MM.1S (cell line): ENCODE results near the gene SAP30BP.

Experiments used
- DNase-seq: peaks from one replicate; pipeline ENCODE4 v3.0.0-alpha.2; 2015
- H2AFZ ChIP-seq: fragments of 300-600 bp; sonication (generic); 2 replicates; pipeline ENCODE4 v1.6.0; 2016; ENCODE audit warnings: antibody characterized with exemption, low read length
- H3F3A ChIP-seq: fragments of 300-600 bp; sonication (generic); 2 replicates; pipeline ENCODE4 v1.6.1; 2016; ENCODE audit warnings: mild to moderate bottlenecking, antibody characterized with exemption, low read length, moderate library complexity, mixed read lengths; ENCODE audit not compliant: insufficient read depth
- H3K27ac ChIP-seq: fragments of 300-600 bp; sonication (generic); 2 replicates; pipeline ENCODE4 v1.5.1; 2016; ENCODE audit warnings: mild to moderate bottlenecking, low read length
- H3K27me3 ChIP-seq: fragments of 300-600 bp; sonication (generic); replicated peaks from 2 replicates; pipeline ENCODE4 v1.6.0; 2016; ENCODE audit warnings: low read length; ENCODE audit not compliant: insufficient read depth
- H3K36me3 ChIP-seq: fragments of 300-600 bp; sonication (generic); replicated peaks from 2 replicates; pipeline ENCODE4 v1.6.1; 2016; ENCODE audit warnings: mild to moderate bottlenecking, low read length, mixed read lengths; ENCODE audit not compliant: insufficient read depth
- H3K4me1 ChIP-seq: fragments of 300-600 bp; sonication (generic); 2 replicates; pipeline ENCODE4 v1.6.1; 2016; ENCODE audit warnings: low read length, mixed read lengths
- H3K4me2 ChIP-seq: fragments of 300-600 bp; sonication (generic); 2 replicates; pipeline ENCODE4 v1.6.0; 2016; ENCODE audit warnings: low read depth, low read length
- H3K4me3 ChIP-seq: fragments of 300-600 bp; sonication (generic); 2 replicates; pipeline ENCODE4 v1.5.1; 2016; ENCODE audit warnings: low read length, mixed read lengths
- H3K79me2 ChIP-seq: fragments of 300-600 bp; sonication (generic); 2 replicates; pipeline ENCODE4 v1.6.1; 2016; ENCODE audit warnings: mixed run types, low read length, mixed read lengths
- H3K9ac ChIP-seq: fragments of 300-600 bp; sonication (generic); 2 replicates; pipeline ENCODE4 v1.6.1; 2016; ENCODE audit warnings: low read length, mixed read lengths
- H3K9me2 ChIP-seq: fragments of 300-600 bp; sonication (generic); replicated peaks from 2 replicates; pipeline ENCODE4 v1.6.1; 2016; ENCODE audit warnings: mild to moderate bottlenecking, low read length, mixed read lengths; ENCODE audit not compliant: insufficient read depth
- H3K9me3 ChIP-seq: fragments of 300-600 bp; sonication (generic); replicated peaks from 2 replicates; pipeline ENCODE4 v1.6.1; 2016; ENCODE audit warnings: mild to moderate bottlenecking, low read length, mixed read lengths; ENCODE audit not compliant: insufficient read depth
- H4K20me1 ChIP-seq: fragments of 300-600 bp; sonication (generic); 2 replicates; pipeline ENCODE4 v1.6.1; 2016; ENCODE audit warnings: mild to moderate bottlenecking, low read length, moderate library complexity, mixed read lengths; ENCODE audit not compliant: insufficient read depth
- CTCF ChIP-seq: fragments of 300-600 bp; sonication (generic); IDR thresholded peaks from 2 replicates; pipeline ENCODE4 v1.5.1; 2016; ENCODE audit warnings: antibody characterized with exemption, low read length, mixed read lengths
- EZH2 ChIP-seq: fragments of 300-600 bp; sonication (generic); optimal IDR thresholded peaks from 2 replicates; pipeline ENCODE3; 2017; ENCODE audit warnings: low read depth, mild to moderate bottlenecking, antibody characterized with exemption, low read length, mixed read lengths
- EZH2phosphoT487 ChIP-seq: fragments of 300-600 bp; sonication (generic); IDR thresholded peaks from 2 replicates; pipeline ENCODE4 v1.6.1; 2018; ENCODE audit warnings: antibody characterized with exemption, low read length

The SAP30BP gene

DNA sequence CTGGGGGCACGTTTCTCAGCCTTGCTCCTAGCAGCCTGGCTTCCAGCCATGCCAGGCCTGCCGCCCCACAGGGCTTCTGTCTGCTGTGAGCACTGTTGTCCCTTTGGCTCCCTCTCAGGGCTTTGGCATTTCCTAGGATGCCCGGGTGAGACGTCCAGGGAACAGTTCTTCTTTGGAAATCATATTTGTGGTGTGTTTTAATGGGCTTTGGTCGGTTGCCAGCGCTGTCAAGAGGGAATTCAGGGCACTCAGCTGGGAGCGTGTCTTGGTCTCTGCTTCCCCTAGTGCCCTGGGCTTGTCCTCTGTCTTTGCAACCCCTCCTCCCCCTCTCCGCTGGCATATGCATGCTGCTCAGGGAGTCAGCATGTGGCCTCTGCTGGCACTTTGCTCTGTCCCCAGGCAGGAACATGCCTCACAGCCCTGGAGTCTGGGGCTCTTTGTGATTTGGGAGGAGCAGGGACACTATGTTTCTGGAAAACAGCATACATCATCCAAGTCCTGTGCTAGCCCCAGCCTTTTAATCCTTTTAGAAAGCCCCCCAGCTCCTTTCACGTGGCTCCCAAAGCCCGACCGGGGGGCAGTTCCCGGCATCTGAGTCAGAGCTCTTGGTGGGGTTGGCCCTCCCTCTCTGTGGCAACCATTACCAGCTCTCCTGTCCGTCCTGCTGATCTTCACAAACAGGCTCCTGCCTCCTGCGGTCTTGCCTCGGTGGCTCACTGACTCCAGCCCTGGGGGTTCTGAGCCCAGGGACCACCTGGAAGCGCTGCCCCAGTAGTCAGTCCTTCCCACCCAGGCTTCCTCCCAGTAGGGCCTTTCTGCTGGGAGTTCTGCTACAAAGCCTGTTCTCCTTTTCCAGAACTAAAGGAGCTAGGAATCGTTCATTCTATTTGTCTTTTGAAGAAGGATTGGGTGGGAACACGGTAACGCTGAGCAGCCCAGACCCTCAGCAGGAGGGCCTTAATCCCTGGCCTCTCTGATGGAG is 26.7 kb downstream of the SAP30BP start:
- Histone ChIP-seq H3K27ac (no peak overlapping the region), H3K4me3 (no peak overlapping the region), H3K27me3 (no peaks in the 10 kb centered on the region), H3K9me3 (no peaks in the 10 kb centered on the region), H3F3A (peaks cover 13% of the 10 kb centered on the region), H4K20me1 (no peaks in the 10 kb centered on the region), H3K36me3 (no peaks in the 10 kb centered on the region), H2AFZ (no peak overlapping the region), H3K4me1 (peaks cover 17% of the 10 kb centered on the region), H3K4me2 (no peak overlapping the region), H3K9me2 (no peaks in the 10 kb centered on the region), H3K9ac (no peak overlapping the region), H3K79me2 (peaks cover 75% of the 10 kb centered on the region)
- no peak for DNase-seq
- TF ChIP-seq CTCF (no peak), EZH2 (no peak), EZH2phosphoT487 (no peak)

GRCh38 chr17:75694536-75694935 is 27.4 kb downstream of the SAP30BP start:
- TF ChIP-seq EZH2 (no peak), CTCF (no peak), EZH2phosphoT487 (no peak)
- Histone ChIP-seq H3F3A (peaks cover 6% of the 10 kb centered on the region), H3K27me3 (no peaks in the 10 kb centered on the region), H3K9me2 (no peaks in the 10 kb centered on the region), H3K27ac (no peak overlapping the region), H3K9ac (no peak overlapping the region), H3K4me3 (no peak overlapping the region), H3K79me2 (peaks cover 77% of the 10 kb centered on the region), H3K4me2 (no peak overlapping the region), H2AFZ (no peak overlapping the region), H3K36me3 (no peaks in the 10 kb centered on the region), H3K4me1 (peaks cover 11% of the 10 kb centered on the region), H4K20me1 (no peaks in the 10 kb centered on the region), H3K9me3 (no peaks in the 10 kb centered on the region)
- no peak for DNase-seq

DNA sequence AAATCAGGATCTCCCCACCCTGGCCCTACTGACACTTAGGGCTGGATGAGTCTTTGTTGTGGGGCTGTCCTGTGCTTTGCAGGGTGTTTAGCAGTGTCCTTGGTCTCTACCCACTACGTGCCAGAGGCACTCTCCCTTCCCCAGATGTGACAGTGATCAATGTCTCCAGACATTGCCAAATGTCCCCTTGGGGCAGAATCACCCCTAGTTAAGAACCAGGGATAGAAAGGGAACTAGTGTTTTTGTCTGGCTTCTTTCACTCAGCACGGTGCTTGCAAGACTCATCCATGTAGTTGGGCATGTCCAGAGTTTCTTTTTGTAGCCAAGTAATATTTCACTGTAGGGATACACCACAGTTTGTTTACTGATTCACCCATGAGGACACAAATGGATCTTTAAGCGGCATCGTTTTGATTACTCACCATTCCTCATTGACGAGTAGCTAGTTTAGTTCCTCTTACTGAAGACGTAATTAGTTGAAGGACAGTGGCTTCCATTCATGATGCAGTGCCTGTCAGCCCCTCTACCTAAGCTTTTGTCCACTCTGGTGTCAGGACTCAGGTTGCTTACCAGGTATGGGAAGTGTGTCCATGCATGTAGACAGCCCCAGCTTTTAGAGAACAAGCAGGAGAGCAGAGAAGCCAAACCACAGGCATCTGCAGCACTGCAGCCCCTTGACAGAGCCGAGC is 28.1 kb downstream of the SAP30BP start:
- Histone ChIP-seq H2AFZ (no peak overlapping the region), H3K9ac (no peak overlapping the region), H3K27ac (no peak overlapping the region), H3K4me3 (no peak overlapping the region), H3K36me3 (no peaks in the 10 kb centered on the region), H3K79me2 (peaks cover 75% of the 10 kb centered on the region), H3K9me3 (no peaks in the 10 kb centered on the region), H3K9me2 (no peaks in the 10 kb centered on the region), H4K20me1 (no peaks in the 10 kb centered on the region), H3K4me1 (peaks cover 7% of the 10 kb centered on the region), H3K4me2 (no peak overlapping the region), H3K27me3 (no peaks in the 10 kb centered on the region), H3F3A (no peaks in the 10 kb centered on the region)
- no peak for DNase-seq
- TF ChIP-seq EZH2 (no peak), CTCF (no peak), EZH2phosphoT487 (no peak)
